IPS DF 6.9 (cell line): ENCODE measurements around the gene STAC2.

Source experiments
- DNase-seq: peaks from one replicate; pipeline ENCODE4 v3.0.0-alpha.2; 2013; ENCODE audit warnings: low read depth, low spot score
- H3K27ac ChIP-seq: one replicate; pipeline ENCODE4 v1.5.1; 2013; ENCODE audit warnings: low read length, control low read depth
- H3K27me3 ChIP-seq: 2 replicates; pipeline ENCODE4 v1.6.1; 2013; ENCODE audit warnings: mild to moderate bottlenecking, low read length; ENCODE audit not compliant: control insufficient read depth, insufficient read depth
- H3K36me3 ChIP-seq: 2 replicates; pipeline ENCODE4 v1.6.1; 2013; ENCODE audit warnings: low read length; ENCODE audit not compliant: control insufficient read depth, insufficient read depth
- H3K4me1 ChIP-seq: 2 replicates; pipeline ENCODE4 v1.6.1; 2013; ENCODE audit warnings: low read length; ENCODE audit not compliant: control insufficient read depth, insufficient read depth
- H3K4me3 ChIP-seq: 2 replicates; pipeline ENCODE4 v1.5.1; 2013; ENCODE audit warnings: mild to moderate bottlenecking, low read length
- H3K9me3 ChIP-seq: 2 replicates; pipeline ENCODE4 v1.6.1; 2013; ENCODE audit warnings: low read length, inconsistent platforms; ENCODE audit not compliant: control insufficient read depth, insufficient read depth
- WGBS: extraction: QIAGEN DNeasy Blood & Tissue Kit; methylation state at CpG from one replicate; pipeline ENCODE4 v1.1.7; 2013; ENCODE audit warnings: mixed read lengths, missing lambda C conversion rate; ENCODE audit not compliant: insufficient read length, insufficient coverage; 5-methylcytosine and 5-hydroxymethylcytosine counted together

Gene STAC2

DNA sequence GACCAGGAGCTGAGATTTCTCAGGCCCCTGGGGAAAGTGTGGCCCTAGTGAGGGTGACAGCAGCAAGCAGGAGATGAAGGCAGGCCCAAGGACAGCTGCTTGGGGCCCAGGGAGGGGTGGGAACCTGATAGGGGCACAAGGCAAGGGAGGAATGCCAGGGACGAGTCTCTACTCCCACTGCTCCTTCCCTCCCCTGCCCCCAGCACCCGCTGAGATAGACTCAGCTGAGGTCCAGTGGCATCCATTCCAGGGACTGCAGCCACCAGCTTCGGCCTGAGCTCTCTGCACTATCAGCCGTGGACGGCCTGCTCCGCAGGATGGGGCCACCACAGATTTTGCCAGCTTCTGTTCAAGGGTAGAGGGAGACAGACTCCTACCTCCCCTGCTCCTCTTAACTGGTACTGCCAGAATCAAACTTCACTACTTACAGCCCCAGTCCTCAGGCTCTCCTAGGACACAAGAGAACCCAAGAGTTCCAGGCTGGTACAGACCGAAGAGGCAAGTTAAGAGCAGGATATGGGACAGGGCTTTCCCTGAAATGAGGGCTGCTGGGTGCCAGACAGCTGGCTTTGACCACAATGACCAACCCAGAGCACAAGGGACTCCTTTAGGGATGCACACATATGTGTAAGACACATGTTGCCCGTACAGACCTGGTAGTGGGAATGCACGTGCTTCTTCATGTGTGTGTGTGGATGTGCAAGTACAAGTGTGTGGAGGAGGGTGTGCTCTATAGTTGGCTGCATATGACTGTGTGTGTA, 33.8 kb downstream of the STAC2 start:
- Histone ChIP-seq H3K9me3 (no peaks in the 10 kb centered on the region), H3K36me3 (peaks cover 22% of the 10 kb centered on the region), H3K27me3 (no peaks in the 10 kb centered on the region), H3K27ac (no peak overlapping the region), H3K4me3 (no peak overlapping the region), H3K4me1 (peaks cover 3% of the 10 kb centered on the region)
- WGBS = no CpG with 5 or more reads among the region's 9 CpGs
- DNase-seq = no peak

DNA sequence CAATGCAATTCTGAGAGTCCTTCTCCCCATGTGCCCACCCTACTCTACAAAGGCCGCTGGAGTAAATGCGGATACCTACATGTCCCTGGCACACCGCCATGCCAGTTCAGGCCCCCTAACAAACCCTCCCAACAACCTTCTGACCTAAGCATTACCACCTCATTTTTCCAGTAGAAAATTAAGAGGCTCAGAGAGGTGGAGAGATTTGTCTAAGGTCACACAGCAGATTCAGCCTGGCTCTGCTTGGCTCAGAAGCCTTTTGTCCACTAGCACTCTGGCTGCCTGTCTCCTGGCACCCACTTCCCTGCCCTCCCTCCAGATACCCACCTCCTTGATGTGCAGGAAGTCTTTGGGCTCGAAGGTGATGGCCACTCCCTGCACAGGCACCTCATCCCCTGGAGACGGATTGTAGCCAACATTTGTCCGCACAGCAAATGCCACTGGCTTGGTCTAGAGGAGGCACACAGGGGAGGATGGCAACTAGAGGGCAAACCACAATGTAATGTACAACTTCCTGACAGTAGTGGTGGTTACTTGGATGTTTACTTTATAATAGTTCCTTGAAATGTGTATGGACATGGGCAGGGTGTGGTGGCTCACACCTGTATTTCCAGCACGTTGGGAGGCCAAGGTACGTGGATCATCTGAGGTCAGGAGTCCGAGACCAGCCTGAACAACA, 38.5 kb downstream of the STAC2 start:
- no peak overlapping the region for H3K27ac ChIP-seq
- no peak overlapping the region for H3K4me3 ChIP-seq
- no peaks in the 10 kb centered on the region for H3K27me3 ChIP-seq
- no peaks in the 10 kb centered on the region for H3K4me1 ChIP-seq
- no peak for DNase-seq
- no CpG with 5 or more reads among the region's 9 CpGs for WGBS
- H3K36me3 ChIP-seq = peaks cover 42% of the 10 kb centered on the region
- no peaks in the 10 kb centered on the region for H3K9me3 ChIP-seq

DNA sequence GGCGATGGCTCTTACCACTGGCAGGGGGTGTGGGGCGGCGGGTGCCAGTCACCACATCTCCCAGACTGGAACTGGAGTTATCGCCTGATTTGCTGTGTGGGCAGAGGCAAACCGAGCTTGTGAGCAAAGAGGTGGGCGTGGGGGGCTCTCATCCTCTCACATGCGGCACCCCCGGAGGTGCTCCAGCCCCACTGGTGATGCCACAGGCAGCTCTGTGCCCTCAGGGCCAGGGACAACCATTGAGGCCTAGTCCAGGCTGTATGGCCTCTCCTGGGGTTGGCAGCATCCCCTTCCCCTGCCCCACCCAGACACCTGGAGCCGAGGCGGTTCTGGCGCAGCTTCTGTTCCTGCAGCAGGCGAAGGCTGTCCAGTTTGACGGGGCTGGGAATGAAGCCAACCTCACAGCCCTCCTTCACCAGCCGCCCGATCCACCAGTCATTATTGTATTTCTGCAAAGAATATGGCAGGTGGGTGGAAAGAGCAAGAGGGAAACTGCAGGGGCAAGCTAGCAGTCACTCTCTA, 39.2 kb downstream of the STAC2 start:
- no CpG with 5 or more reads among the region's 15 CpGs for WGBS
- Histone ChIP-seq H3K4me3 (no peak overlapping the region), H3K9me3 (no peaks in the 10 kb centered on the region), H3K27ac (no peak overlapping the region), H3K4me1 (no peaks in the 10 kb centered on the region), H3K36me3 (peaks cover 38% of the 10 kb centered on the region), H3K27me3 (no peaks in the 10 kb centered on the region)
- DNase-seq = no peak

DNA sequence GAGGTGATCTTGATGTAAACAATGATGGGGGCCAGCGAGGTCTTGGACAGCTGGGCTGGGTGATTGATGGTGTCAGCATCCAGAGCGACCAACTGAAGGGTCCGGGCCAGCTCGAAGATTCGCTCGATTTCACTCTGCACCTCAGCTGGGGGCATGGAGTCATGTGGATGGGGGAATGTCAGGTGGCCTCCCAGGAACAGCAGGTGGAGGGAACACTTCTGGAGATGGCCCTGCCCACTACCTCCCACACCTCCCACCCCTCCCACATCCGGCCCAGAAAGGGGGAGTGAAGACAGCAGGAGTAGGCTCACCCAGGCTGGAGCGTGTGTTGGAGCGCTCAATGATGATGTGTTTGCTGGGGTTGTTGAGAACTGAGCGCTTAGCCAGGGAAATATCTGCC, 42.0 kb downstream of the STAC2 start:
- Histone ChIP-seq H3K9me3 (no peaks in the 10 kb centered on the region), H3K4me1 (no peaks in the 10 kb centered on the region), H3K27ac (no peak overlapping the region), H3K4me3 (no peak overlapping the region), H3K36me3 (peaks cover 34% of the 10 kb centered on the region), H3K27me3 (no peaks in the 10 kb centered on the region)
- WGBS = no CpG with 5 or more reads among the region's 10 CpGs
- DNase-seq = no peak

DNA sequence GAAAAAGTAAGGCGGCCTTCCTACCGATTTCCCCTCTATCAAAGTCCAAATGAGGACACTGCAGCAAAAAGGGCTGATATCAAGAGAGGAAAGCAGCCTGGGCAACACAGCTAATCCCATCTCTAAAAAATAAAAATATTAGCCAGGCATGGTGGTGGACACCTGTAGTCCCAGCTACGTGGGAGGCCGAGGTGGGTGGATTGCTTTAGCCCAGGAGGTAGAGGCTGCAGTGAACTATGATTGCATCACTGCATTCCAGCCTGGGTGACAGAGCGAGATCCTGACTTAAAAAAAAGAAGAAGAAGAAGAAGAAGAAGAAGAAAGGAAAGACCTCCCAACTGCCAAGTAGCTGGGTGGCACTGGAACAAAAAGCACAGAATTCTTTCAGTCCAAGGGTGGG, 42.7 kb downstream of the STAC2 start:
- Histone ChIP-seq H3K36me3 (peaks cover 34% of the 10 kb centered on the region), H3K4me3 (no peak overlapping the region), H3K27me3 (no peaks in the 10 kb centered on the region), H3K4me1 (no peaks in the 10 kb centered on the region), H3K9me3 (no peaks in the 10 kb centered on the region), H3K27ac (no peak overlapping the region)
- no peak for DNase-seq
- WGBS = no CpG with 5 or more reads among the region's 5 CpGs

DNA sequence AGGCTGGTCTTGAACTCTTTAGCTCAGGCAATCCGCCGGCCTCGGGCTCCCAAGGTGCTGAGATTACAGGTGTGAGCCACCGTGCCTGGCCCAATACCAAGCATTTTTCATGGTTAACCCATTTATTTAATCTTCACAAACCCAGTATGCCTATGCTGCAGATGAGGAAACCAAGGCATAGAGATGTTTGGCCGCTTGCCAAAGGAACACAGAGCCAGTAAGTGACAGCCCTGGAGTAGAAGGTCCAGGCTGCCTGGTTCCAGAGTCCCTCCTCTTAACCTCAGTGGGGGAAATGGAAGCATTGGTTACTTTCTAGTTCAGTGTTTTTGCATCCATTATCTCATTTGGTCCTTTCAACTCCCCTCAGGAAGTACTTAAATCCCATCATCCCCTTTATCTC, 44.4 kb downstream of the STAC2 start:
- no peak overlapping the region for H3K4me3 ChIP-seq
- no peaks in the 10 kb centered on the region for H3K27me3 ChIP-seq
- no peaks in the 10 kb centered on the region for H3K4me1 ChIP-seq
- DNase-seq = no peak
- H3K27ac ChIP-seq = no peak overlapping the region
- H3K9me3 ChIP-seq = no peaks in the 10 kb centered on the region
- WGBS = no CpG with 5 or more reads among the region's 5 CpGs
- H3K36me3 ChIP-seq = peaks cover 23% of the 10 kb centered on the region

DNA sequence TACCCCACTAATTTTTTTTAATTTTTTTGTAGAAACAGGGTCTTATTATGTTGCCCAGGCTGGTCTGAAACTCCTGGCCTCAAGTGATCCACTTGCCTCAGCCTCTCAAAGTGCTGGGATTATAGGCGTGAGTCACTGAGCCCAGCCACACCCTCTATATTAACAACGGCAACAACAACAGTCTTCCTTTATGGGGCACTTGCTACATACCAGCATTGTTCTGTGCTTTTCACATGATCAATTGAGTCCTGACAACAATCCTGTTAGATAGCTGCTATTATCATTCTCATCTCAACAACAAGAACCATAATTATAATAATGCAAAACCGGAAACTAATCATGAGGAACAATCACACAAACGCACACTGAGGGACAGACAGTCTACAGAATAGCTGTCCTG, 47.2 kb downstream of the STAC2 start:
- H3K27ac ChIP-seq = no peak overlapping the region
- peaks cover 11% of the 10 kb centered on the region for H3K36me3 ChIP-seq
- no peaks in the 10 kb centered on the region for H3K9me3 ChIP-seq
- H3K4me3 ChIP-seq = no peak overlapping the region
- no CpG with 5 or more reads among the region's 4 CpGs for WGBS
- no peaks in the 10 kb centered on the region for H3K27me3 ChIP-seq
- peaks cover 3% of the 10 kb centered on the region for H3K4me1 ChIP-seq
- no peak for DNase-seq

DNA sequence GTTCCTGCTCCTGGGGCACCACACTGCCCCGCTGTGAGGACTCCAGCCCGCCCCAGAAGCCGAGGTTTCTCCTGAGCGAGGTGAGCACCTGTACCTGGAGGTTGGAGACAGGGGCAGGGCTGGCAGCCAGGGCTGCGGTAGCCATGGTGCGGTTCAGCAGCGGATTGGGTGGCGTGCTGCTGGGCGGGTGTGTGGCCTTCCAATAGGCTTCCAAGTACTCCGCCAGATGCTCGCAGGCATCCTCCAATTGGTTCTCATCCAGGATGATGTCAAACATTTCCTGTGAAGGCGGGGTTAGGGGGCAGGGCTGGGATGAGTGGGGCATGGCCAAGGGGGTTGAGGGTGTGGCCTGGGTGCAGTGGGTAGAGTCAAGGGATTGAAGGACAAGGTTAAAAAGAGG, 48.5 kb downstream of the STAC2 start:
- WGBS = no CpG with 5 or more reads among the region's 12 CpGs
- Histone ChIP-seq H3K27me3 (no peaks in the 10 kb centered on the region), H3K4me1 (peaks cover 5% of the 10 kb centered on the region), H3K27ac (no peak overlapping the region), H3K36me3 (peaks cover 9% of the 10 kb centered on the region), H3K9me3 (no peaks in the 10 kb centered on the region), H3K4me3 (no peak overlapping the region)
- DNase-seq = no peak

DNA sequence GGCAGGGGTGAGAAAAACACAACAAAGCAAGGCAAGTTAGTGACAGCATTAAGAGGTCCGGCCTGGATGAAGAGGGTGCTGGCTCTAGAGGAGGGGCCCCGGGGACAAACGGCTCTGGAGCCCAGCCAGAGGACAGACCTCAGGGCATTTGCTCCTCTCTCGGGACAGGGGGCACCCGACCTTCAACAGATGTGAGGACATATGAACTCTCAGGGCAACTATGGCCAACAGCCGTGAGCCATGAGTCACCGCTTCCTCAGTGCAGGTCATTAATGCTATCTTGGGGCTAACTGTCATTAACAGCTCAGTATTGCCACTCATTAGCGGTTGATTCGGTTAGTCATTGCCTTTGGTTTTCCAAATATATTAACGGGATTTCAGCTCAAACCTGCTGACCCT, 50.1 kb downstream of the STAC2 start:
- H3K27ac ChIP-seq = no peak overlapping the region
- no CpG with 5 or more reads among the region's 10 CpGs for WGBS
- DNase-seq = no peak
- no peak overlapping the region for H3K4me3 ChIP-seq
- no peaks in the 10 kb centered on the region for H3K9me3 ChIP-seq
- peaks cover 7% of the 10 kb centered on the region for H3K4me1 ChIP-seq
- H3K36me3 ChIP-seq = peaks cover 9% of the 10 kb centered on the region
- no peaks in the 10 kb centered on the region for H3K27me3 ChIP-seq

DNA sequence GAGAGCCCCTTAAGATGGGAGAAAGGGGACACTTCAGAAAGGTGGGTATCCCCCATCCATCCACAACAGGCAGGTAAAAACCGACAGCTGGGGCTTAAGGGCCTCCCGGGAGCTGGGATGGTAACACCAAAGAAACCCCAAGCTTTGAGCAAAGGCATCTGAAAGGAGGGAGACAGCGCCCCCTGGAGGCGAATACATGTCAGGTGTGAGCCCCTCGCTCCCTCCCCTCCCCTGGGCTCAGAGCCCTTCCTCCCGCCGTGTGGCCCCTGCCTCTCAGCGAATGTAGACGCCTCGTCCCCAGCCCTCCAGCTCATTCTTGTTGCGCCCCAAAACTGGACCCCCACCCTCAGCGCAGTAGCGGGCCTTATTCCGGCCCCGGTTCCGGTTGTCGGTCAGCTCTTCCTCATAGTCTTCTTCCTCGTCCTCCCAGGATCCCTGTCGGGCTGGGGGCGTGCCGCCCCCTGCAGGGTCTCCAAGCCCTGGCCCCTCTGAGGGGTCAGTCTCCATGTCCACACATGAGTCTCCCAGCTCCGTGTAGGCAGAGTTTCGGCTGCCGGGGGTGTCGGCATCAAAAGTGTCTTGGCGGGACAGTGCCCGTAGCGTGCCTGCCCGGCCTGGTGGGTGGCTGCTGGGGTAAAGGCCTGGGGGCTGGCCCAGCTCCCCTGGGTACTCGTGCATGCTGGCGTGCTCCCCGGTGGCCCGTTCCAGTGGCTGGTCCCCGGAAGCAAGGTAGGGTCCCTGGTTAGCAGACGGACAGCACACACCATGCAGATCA, 50.6 kb downstream of the STAC2 start:
- no peaks in the 10 kb centered on the region for H3K27me3 ChIP-seq
- WGBS = no CpG with 5 or more reads among the region's 35 CpGs
- H3K27ac ChIP-seq = no peak overlapping the region
- no peak overlapping the region for H3K4me3 ChIP-seq
- H3K36me3 ChIP-seq = peaks cover 9% of the 10 kb centered on the region
- peaks cover 7% of the 10 kb centered on the region for H3K4me1 ChIP-seq
- no peaks in the 10 kb centered on the region for H3K9me3 ChIP-seq
- DNase-seq = no peak
